ENCODE data around the gene GMEB2.

The GMEB2 gene

GRCh38 chr20:63545814-63546213 lies 81.1 kb downstream of the GMEB2 start:
- DNase-seq (ENCODE audit: low spot score) = no peak

GRCh38 chr20:63544958-63545516 lies 81.9 kb downstream of the GMEB2 start:
- DNase-seq (ENCODE audit: low spot score) = no peak

GRCh38 chr20:63544241-63544957 lies 82.5 kb downstream of the GMEB2 start:
- no peak for DNase-seq (ENCODE audit: low spot score)

- DNase-seq (ENCODE audit: low spot score) = no peak
Measured at GRCh38 chr20:63543733-63544132, 83.2 kb downstream of the GMEB2 start.

- no peak for DNase-seq (ENCODE audit: low spot score)
Measured at GRCh38 chr20:63543131-63543530, 83.8 kb downstream of the GMEB2 start.

GRCh38 chr20:63542696-63543095 lies 84.2 kb downstream of the GMEB2 start:
- DNase-seq (ENCODE audit: low spot score) = no peak

GRCh38 chr20:63542031-63542559 lies 84.8 kb downstream of the GMEB2 start:
- DNase-seq (ENCODE audit: low spot score) = no peak

- DNase-seq (ENCODE audit: low spot score) = no peak
Measured at GRCh38 chr20:63541371-63541770, 85.5 kb downstream of the GMEB2 start.

- DNase-seq (ENCODE audit: low spot score) = no peak
Measured at GRCh38 chr20:63540417-63541186, 86.3 kb downstream of the GMEB2 start.

GRCh38 chr20:63539441-63540370 lies 87.2 kb downstream of the GMEB2 start:
- DNase-seq (ENCODE audit: low spot score) = no peak

- no peak for DNase-seq (ENCODE audit: low spot score)
Measured at GRCh38 chr20:63539092-63539430, 87.8 kb downstream of the GMEB2 start.

GRCh38 chr20:63538204-63539091 lies 88.5 kb downstream of the GMEB2 start:
- peak; percentile 38 for DNase-seq (ENCODE audit: low spot score)

Measured in CD4-positive, alpha-beta T cell treated with Interleukin-6 at 100 ng/mL for 8 hours (primary cell).